ENCODE results near the gene SEC14L2.

GRCh38 chr22:30354644-30355043, 42.2 kb upstream of the SEC14L2 start:
- TF ChIP-seq CTCF (IDR thresholded peaks at IDR 0.05) (no peak), POLR2A (IDR thresholded peaks at IDR 0.05) (no peak)

Measured in testis (tissue), 2 donors.